ENCODE data around the gene APOA1.

GRCh38 chr11:116792869-116793771 is 44.3 kb downstream of the APOA1 start:
- TF ChIP-seq POLR2A (IDR thresholded peaks at IDR 0.05; ENCODE audit: low read length) (no peak), GATA1 (IDR thresholded peaks at IDR 0.05; ENCODE audit: low read depth, low read length) (no peak)
